MM.1S (cell line): ENCODE measurements around the gene DYNC1I1.

ENCODE experiments used
- DNase-seq: peaks from one replicate; pipeline ENCODE4 v3.0.0-alpha.2; 2015
- H2AFZ ChIP-seq: fragments of 300-600 bp; sonication (generic); 2 replicates; pipeline ENCODE4 v1.6.0; 2016; ENCODE audit warnings: antibody characterized with exemption, low read length
- H3F3A ChIP-seq: fragments of 300-600 bp; sonication (generic); 2 replicates; pipeline ENCODE4 v1.6.1; 2016; ENCODE audit warnings: mild to moderate bottlenecking, antibody characterized with exemption, low read length, moderate library complexity, mixed read lengths; ENCODE audit not compliant: insufficient read depth
- H3K27ac ChIP-seq: fragments of 300-600 bp; sonication (generic); 2 replicates; pipeline ENCODE4 v1.5.1; 2016; ENCODE audit warnings: mild to moderate bottlenecking, low read length
- H3K27me3 ChIP-seq: fragments of 300-600 bp; sonication (generic); replicated peaks from 2 replicates; pipeline ENCODE4 v1.6.0; 2016; ENCODE audit warnings: low read length; ENCODE audit not compliant: insufficient read depth
- H3K36me3 ChIP-seq: fragments of 300-600 bp; sonication (generic); replicated peaks from 2 replicates; pipeline ENCODE4 v1.6.1; 2016; ENCODE audit warnings: mild to moderate bottlenecking, low read length, mixed read lengths; ENCODE audit not compliant: insufficient read depth
- H3K4me1 ChIP-seq: fragments of 300-600 bp; sonication (generic); 2 replicates; pipeline ENCODE4 v1.6.1; 2016; ENCODE audit warnings: low read length, mixed read lengths
- H3K4me2 ChIP-seq: fragments of 300-600 bp; sonication (generic); 2 replicates; pipeline ENCODE4 v1.6.0; 2016; ENCODE audit warnings: low read depth, low read length
- H3K4me3 ChIP-seq: fragments of 300-600 bp; sonication (generic); 2 replicates; pipeline ENCODE4 v1.5.1; 2016; ENCODE audit warnings: low read length, mixed read lengths
- H3K79me2 ChIP-seq: fragments of 300-600 bp; sonication (generic); 2 replicates; pipeline ENCODE4 v1.6.1; 2016; ENCODE audit warnings: mixed run types, low read length, mixed read lengths
- H3K9ac ChIP-seq: fragments of 300-600 bp; sonication (generic); 2 replicates; pipeline ENCODE4 v1.6.1; 2016; ENCODE audit warnings: low read length, mixed read lengths
- H3K9me2 ChIP-seq: fragments of 300-600 bp; sonication (generic); replicated peaks from 2 replicates; pipeline ENCODE4 v1.6.1; 2016; ENCODE audit warnings: mild to moderate bottlenecking, low read length, mixed read lengths; ENCODE audit not compliant: insufficient read depth
- H3K9me3 ChIP-seq: fragments of 300-600 bp; sonication (generic); replicated peaks from 2 replicates; pipeline ENCODE4 v1.6.1; 2016; ENCODE audit warnings: mild to moderate bottlenecking, low read length, mixed read lengths; ENCODE audit not compliant: insufficient read depth
- H4K20me1 ChIP-seq: fragments of 300-600 bp; sonication (generic); 2 replicates; pipeline ENCODE4 v1.6.1; 2016; ENCODE audit warnings: mild to moderate bottlenecking, low read length, moderate library complexity, mixed read lengths; ENCODE audit not compliant: insufficient read depth
- EZH2 ChIP-seq: fragments of 300-600 bp; sonication (generic); optimal IDR thresholded peaks from 2 replicates; pipeline ENCODE3; 2017; ENCODE audit warnings: low read depth, mild to moderate bottlenecking, antibody characterized with exemption, low read length, mixed read lengths
- EZH2phosphoT487 ChIP-seq: fragments of 300-600 bp; sonication (generic); IDR thresholded peaks from 2 replicates; pipeline ENCODE4 v1.6.1; 2018; ENCODE audit warnings: antibody characterized with exemption, low read length
- TF ChIP-seq, protein P1 (sequence below): fragments of 300-600 bp; sonication (generic); IDR thresholded peaks from 2 replicates; pipeline ENCODE4 v1.5.1; 2016; ENCODE audit warnings: antibody characterized with exemption, low read length, mixed read lengths

The DYNC1I1 gene

DNA sequence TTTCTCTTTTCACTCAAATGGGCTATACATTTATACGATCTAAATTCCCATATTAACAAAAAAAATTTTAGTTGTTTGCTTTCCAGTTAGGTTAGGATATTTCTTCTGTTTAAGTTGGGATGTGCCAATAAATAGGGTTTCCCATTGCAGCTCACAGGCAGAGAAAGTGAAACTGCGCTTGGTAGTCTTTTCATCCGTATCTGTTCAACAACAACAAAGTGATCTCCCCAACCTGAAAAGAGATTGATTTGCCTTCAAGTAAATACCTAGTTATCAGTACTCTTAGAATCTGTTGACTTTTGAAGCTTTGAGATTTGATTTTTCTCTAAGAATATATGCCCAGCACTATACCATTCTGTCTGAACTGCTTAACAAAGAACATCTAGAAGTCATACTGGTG is 143.4 kb downstream of the DYNC1I1 start:
- Histone ChIP-seq H3K79me2 (no peaks in the 10 kb centered on the region), H3K9me3 (no peaks in the 10 kb centered on the region), H3K27ac (no peak overlapping the region), H3K4me3 (peak overlapping the region; percentile 49), H2AFZ (peak overlapping the region; percentile 49; the same call in 1 of the 2 replicates), H3K9ac (peak overlapping the region; percentile 19; the same call in 1 of the 2 replicates), H3F3A (no peaks in the 10 kb centered on the region), H3K4me1 (no peaks in the 10 kb centered on the region), H3K9me2 (no peaks in the 10 kb centered on the region), H3K36me3 (no peaks in the 10 kb centered on the region), H3K27me3 (no peaks in the 10 kb centered on the region; the same call in 1 of the 2 replicates), H3K4me2 (peak overlapping the region; percentile 61), H4K20me1 (no peaks in the 10 kb centered on the region)
- peak; percentile 55 for DNase-seq
- TF ChIP-seq EZH2phosphoT487 (no peak), EZH2 (no peak)
- TF ChIP-seq, protein P1, sequence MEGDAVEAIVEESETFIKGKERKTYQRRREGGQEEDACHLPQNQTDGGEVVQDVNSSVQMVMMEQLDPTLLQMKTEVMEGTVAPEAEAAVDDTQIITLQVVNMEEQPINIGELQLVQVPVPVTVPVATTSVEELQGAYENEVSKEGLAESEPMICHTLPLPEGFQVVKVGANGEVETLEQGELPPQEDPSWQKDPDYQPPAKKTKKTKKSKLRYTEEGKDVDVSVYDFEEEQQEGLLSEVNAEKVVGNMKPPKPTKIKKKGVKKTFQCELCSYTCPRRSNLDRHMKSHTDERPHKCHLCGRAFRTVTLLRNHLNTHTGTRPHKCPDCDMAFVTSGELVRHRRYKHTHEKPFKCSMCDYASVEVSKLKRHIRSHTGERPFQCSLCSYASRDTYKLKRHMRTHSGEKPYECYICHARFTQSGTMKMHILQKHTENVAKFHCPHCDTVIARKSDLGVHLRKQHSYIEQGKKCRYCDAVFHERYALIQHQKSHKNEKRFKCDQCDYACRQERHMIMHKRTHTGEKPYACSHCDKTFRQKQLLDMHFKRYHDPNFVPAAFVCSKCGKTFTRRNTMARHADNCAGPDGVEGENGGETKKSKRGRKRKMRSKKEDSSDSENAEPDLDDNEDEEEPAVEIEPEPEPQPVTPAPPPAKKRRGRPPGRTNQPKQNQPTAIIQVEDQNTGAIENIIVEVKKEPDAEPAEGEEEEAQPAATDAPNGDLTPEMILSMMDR: no peak

DNA sequence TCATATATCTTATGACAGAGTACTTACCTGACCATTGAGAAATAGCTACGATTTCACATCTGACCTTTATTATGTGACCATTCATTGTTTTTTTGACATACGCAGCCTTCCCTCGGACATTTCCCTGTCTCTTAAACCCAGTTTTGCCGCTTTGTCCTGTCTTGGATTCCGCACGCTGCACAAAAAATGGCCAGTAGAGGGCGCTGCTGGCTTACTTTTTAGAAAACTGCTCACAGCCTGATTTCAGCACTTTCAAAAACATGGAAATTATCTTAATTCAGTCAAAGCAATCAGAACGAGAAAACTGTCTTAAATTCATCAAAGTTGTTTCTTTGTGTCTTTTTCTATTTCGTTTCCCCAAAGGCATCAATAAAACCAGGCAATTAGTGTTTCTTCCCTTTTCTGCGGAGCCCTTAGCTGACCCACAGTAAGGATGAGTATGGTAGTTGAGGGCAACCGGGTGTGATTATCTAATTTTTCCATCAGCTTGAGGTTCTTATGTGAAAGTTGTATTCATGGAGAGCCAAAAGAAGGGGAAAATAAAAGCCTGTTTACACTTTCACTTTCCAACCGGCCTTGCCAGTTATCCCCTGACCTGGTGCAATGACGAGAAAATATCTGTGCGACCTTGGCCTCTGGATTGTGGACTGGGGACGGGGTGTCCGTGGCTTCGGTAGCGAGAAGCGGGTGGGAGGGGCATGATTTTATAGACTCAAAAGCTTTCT is 144.4 kb downstream of the DYNC1I1 start:
- H3K36me3 ChIP-seq: no peaks in the 10 kb centered on the region
- no peaks in the 10 kb centered on the region; the same call in 1 of the 2 replicates for H3K27me3 ChIP-seq
- H3K9me2 ChIP-seq: no peaks in the 10 kb centered on the region
- DNase-seq: peak; percentile 74
- peak overlapping the region; percentile 49 for H3K4me3 ChIP-seq
- peak overlapping the region; percentile 61 for H3K4me2 ChIP-seq
- H3F3A ChIP-seq: no peaks in the 10 kb centered on the region
- H3K27ac ChIP-seq: no peak overlapping the region
- no peaks in the 10 kb centered on the region for H3K9me3 ChIP-seq
- TF ChIP-seq, protein P1: peak; percentile 94
- TF ChIP-seq EZH2phosphoT487: no peak
- peak overlapping the region; percentile 19; the same call in 1 of the 2 replicates for H3K9ac ChIP-seq
- H3K4me1 ChIP-seq: no peaks in the 10 kb centered on the region
- H3K79me2 ChIP-seq: no peaks in the 10 kb centered on the region
- no peaks in the 10 kb centered on the region for H4K20me1 ChIP-seq
- H2AFZ ChIP-seq: 0 out of 2 replicates have a peak overlapping the region, but pooled peaks have one; percentile 49

DNA sequence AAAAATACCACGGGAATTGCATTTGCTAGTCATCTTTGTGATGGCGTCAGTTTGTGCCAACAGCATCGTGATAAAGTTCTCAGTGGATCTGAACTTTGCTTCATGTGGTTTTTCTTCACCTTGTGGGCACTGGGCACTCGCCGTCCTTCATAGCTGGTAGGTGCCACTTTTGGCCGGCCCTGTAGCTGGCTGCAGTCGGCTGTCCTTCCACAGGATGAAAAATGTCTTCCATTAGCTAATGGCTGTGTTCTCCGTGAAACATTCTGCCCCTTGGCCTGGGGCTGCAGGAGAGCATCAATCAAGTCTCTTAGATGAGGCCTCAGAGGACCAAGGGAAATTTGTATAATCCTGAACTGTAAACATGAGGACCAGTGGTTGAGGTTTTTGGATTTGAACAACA is 145.3 kb downstream of the DYNC1I1 start:
- Histone ChIP-seq H3K4me1 (no peaks in the 10 kb centered on the region), H3F3A (no peaks in the 10 kb centered on the region), H4K20me1 (no peaks in the 10 kb centered on the region), H3K79me2 (no peaks in the 10 kb centered on the region), H3K27me3 (no peaks in the 10 kb centered on the region; the same call in 1 of the 2 replicates), H3K4me3 (no peak overlapping the region), H3K9me3 (no peaks in the 10 kb centered on the region), H3K9ac (no peak overlapping the region), H3K27ac (no peak overlapping the region), H3K36me3 (no peaks in the 10 kb centered on the region), H3K4me2 (no peak overlapping the region), H2AFZ (no peak overlapping the region), H3K9me2 (no peaks in the 10 kb centered on the region)
- no peak for TF ChIP-seq EZH2phosphoT487
- TF ChIP-seq, protein P1: no peak
- no peak for TF ChIP-seq EZH2
- DNase-seq: no peak
